GM04503 (cell line): Measurements from ENCODE around the gene GPR42.
"Not testable (repeated sequence)": the region's sequence is repeated elsewhere in the genome, so short reads cannot be mapped to it uniquely, and the experiment has no call there.

Experiments
- DNase-seq: peaks from one replicate; pipeline ENCODE4 v3.0.0-alpha.2; 2012; ENCODE audit warnings: low read depth

GPR42 gene

DNA sequence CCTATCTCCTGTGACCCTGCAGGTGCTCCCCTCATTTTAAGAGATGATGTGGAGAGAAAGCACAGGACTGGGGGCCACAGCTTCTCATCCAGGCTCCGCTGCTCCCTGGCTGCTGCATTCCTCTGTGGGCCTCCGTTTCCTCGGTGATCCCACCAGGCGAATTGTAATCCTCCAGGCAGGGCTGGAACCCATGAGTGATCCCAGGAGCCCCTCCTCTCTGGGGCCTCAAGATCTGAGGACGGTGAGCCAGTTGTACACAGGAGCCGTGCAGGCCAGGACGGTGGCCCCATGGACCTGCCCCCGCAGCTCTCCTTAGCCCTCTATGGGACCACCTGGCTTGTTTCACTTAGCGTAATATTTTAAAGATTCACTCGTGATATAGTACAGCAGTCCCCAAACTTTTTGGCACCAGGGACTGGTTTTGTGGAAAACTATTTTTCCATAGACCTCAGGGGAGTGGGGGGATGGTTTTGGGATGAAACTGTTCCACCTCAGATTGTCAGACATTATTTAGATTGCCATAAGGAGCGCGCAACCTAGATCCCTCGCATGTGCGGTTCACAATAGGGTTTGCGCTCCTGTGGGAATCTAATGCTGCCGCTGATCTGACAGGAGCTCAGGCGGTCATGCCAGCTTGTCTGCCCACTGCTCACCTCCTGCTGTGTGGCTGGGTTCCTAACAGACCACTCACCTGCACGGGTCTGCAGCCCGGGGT lies 7.0 kb upstream of the GPR42 start:
- DNase-seq: no peak

GRCh38 chr19:35365303-35365702 lies 5.6 kb upstream of the GPR42 start:
- DNase-seq: no peak

- no peak for DNase-seq
Observed at GRCh38 chr19:35368378-35368777, 2.5 kb upstream of the GPR42 start.

- no peak for DNase-seq
Observed at GRCh38 chr19:35369522-35369921, 1.3 kb upstream of the GPR42 start.

DNA sequence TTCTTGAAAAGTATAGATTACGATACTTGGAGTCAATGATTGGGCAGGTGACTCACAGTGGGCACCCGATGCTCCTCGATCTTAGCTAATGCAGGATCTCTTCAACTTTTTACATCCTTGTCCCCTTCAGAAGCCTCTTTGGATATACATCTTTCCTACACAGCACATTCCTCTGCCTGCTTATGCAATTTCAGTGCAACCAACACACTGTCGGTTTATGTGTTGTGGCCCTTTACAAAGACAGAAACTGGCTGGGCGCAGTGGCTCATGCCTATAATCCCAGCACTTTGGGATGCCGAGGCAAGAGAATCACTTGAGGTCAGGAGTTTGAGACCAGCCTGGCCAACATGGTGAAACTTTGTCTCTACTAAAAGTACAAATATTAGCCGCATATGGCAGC lies 2.6 kb downstream of the GPR42 start:
- no peak for DNase-seq

DNA sequence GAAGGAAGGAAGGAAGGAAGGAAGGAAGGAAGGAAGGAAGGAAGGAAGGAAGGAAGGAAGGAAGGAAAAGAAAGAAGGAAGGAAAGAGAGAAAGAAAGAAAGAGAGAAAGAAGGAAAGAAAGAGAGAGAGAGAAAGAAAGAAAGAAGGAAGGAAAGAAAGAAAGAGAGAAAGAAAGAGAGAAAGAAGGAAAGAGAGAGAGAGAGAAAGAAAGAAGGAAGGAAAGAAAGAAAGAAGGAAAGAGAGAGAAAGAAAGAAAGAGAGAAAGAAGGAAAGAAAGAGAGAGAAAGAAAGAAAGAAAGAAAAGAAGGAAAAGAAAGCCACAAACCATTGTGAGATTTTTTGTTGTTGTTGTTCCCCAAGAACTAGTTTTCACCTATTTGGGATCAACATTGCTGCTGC lies 3.2 kb downstream of the GPR42 start:
- DNase-seq: not testable (repeated sequence)

DNA sequence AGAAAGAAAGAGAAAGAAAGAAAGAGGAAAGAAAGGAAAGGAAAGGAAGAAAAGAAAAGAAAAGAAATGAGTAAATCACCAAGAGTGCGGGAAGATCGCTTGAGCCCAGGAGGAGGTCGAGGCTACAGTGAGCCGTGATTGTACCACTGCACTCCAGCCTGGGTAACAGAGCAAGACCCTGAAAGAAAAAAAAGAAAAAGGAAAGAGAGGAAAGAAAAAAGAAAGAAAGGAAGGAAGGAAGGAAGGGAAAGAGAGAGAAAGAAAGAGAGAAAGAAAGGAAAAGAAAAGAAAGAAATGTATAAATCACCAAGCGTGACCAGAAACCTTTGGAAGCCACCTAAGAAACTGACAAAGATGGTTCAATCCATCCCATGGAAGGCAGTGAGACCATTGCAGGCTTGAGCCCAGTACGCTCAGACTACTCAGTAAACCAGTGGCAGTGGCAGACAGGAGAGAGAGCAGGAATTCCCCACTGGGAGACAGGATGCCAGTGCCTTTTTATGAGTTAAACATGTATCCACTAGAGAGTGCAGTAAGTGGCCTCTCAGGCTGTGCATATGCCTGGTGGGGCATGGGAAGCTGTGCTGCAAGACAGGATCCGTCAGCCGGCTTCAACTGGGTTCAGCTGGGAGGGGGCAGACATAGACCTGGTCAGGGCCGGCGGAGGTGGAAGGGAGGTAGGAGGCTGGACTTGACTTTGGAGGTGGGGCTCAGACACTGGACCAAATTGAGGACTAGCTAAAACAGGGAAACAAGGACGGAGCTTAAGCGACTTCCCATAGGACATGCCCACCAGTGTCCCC lies 4.8 kb downstream of the GPR42 start:
- DNase-seq: no peak

GRCh38 chr19:35377656-35378055 lies 6.8 kb downstream of the GPR42 start:
- no peak for DNase-seq

GRCh38 chr19:35378356-35378755 lies 7.5 kb downstream of the GPR42 start:
- no peak for DNase-seq

DNA sequence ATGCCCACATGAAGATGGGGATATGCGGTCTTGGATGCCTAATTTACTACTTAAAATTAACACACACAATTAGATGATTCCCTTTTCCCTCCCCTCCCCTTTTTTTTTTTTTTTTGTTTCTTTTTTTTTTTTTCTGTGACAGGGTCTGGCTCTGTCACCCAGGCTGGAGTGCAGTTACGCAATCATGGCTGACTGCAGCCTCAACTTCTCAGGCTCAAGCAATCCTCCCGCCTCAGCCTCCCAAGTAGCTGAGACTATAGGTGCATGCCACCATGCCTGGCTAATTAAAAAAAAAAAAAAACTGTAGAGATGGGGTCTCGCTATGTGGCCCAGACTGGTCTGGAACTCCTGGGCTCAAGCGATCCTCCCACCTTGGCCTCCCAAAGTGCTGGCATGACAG lies 8.7 kb downstream of the GPR42 start:
- not testable (repeated sequence) for DNase-seq

GRCh38 chr19:35379992-35380391 lies 9.1 kb downstream of the GPR42 start:
- DNase-seq: no peak

GRCh38 chr19:35380450-35381124 lies 9.7 kb downstream of the GPR42 start:
- no peak for DNase-seq

DNA sequence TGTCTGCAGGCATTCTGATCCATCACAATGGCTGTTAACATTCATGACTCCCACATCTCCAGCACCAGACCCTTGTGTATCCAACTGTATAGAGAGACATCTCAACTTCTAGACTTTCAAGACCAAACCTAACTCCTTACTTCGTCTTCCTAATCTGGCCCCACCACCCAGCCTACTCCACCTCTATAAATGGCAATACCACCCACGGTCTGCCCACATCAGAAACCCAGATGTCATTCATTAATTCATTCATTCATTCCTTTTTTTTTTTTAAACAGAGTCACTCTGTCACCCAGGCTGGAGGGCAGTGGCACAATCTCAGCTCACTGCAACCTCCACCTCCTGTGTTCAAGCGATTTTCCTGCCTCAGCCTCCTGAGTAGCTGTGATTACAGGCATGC lies 10.4 kb downstream of the GPR42 start:
- DNase-seq: no peak

- no peak for DNase-seq
Observed at GRCh38 chr19:35381926-35382325, 11.1 kb downstream of the GPR42 start.

- no peak for DNase-seq
Observed at GRCh38 chr19:35383536-35383935, 12.7 kb downstream of the GPR42 start.

GRCh38 chr19:35388277-35389054 lies 17.6 kb downstream of the GPR42 start:
- no peak for DNase-seq

DNA sequence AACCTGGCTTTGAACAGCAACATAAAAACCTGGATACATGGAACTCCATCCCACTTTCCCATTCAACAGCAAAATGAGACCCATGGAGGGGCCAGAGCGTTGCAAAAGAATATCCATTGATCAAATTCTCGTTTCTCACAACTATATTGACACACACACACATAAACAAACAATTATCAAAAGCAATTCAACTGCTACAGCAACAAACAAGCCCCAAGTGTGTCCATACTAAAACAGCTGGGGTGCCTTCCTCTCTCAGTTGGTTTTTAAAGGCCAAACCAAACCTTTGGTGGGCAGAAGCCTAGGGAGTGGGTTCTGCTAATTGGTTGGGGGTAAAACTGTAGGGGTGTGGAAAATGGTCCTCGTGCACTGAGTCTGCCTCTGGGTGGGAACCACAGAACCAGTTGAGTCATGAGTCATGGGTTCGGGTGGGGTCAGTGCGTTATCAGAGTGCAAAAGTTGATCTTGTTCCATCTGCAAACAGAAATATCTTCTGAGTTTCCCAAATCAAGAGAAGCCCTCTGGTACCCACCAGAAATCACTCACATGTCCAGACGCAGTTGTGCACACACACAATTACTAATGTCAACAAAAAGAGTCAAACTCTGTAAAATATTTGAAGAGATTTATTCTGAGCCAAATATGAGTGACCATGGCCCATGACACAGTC lies 18.5 kb downstream of the GPR42 start:
- no peak for DNase-seq

GRCh38 chr19:35392742-35393715 lies 22.2 kb downstream of the GPR42 start:
- DNase-seq: no peak

- no peak for DNase-seq
Observed at GRCh38 chr19:35395382-35396199, 24.7 kb downstream of the GPR42 start.
